ENCODE measurements around the gene SPINK2.

GRCh38 chr4:56861360-56861759 lies 39.9 kb upstream of the SPINK2 start:
- TF ChIP-seq EZH2 (IDR thresholded peaks at IDR 0.05; ENCODE audit: insufficient read depth, poor library complexity, severe bottlenecking): no peak
- TF ChIP-seq EZH2phosphoT487 (IDR thresholded peaks at IDR 0.05; ENCODE audit: insufficient read depth, low read depth): no peak

All from GM23248 (cell line).